Activated CD4-positive, alpha-beta T cell treated with anti-CD3 and anti-CD28 coated beads, Interleukin-2, amount 10 ng/mL, durations not matched to agents 7 days and 5 days (primary cell): ENCODE results near the gene DLGAP5. TPM values are rescaled to one million over a fixed set of nuclear protein-coding genes. Genes with fewer than 3 reads are reported as not detected.

ENCODE experiments used
- CTCF ChIA-PET: fragments of 350-600 bp; sonication (Branson Sonifier 250); formaldehyde crosslinking; loops from one replicate; lab custom pipeline; 2021; ENCODE audit warnings: antibody characterized with exemption; lab: Charles Lee
- POLR2A ChIA-PET: fragments of 350-600 bp; sonication (Branson Sonifier 250); formaldehyde crosslinking; loops from one replicate; lab custom pipeline; 2021; ENCODE audit warnings: antibody characterized with exemption; lab: Charles Lee
- DNase-seq: peaks from one replicate; pipeline ENCODE4 v3.0.0-alpha.2; 2020
- H3K27ac Mint-ChIP-seq: one replicate; pipeline ENCODE4 v1.8.0; 2021; ENCODE audit warnings: mild to moderate bottlenecking, moderate library complexity, mixed read lengths
- H3K27me3 Mint-ChIP-seq: one replicate; pipeline ENCODE4 v1.8.0; 2021; ENCODE audit warnings: mixed read lengths
- H3K36me3 Mint-ChIP-seq: one replicate; pipeline ENCODE4 v1.8.0; 2021; ENCODE audit warnings: low read depth, mixed read lengths
- H3K4me1 Mint-ChIP-seq: one replicate; pipeline ENCODE4 v1.8.0; 2021; ENCODE audit warnings: mixed read lengths
- H3K4me3 Mint-ChIP-seq: one replicate; pipeline ENCODE4 v1.8.0; 2021; ENCODE audit warnings: mild to moderate bottlenecking, moderate library complexity, mixed read lengths
- H3K9me3 Mint-ChIP-seq: one replicate; pipeline ENCODE4 v1.8.0; 2021; ENCODE audit warnings: mixed read lengths
- total RNA-seq, 2 experiments: library from RNA; stranded (reverse); gene quantifications; one replicate each; pipeline ENCODE4 v1.2.3, GENCODE V29; 2021

Gene DLGAP5
- total RNA-seq, 2 experiments from 2014 or later: 109 to 117 TPM

GRCh38 chr14:55136885-55137786 is 54.2 kb downstream of the DLGAP5 start:
- DNase-seq: no peak
- Mint-ChIP-seq H3K27me3 (no peaks in the 10 kb centered on the region), H3K27ac (no peak overlapping the region), H3K4me1 (peaks cover 9% of the 10 kb centered on the region), H3K9me3 (no peaks in the 10 kb centered on the region), H3K36me3 (peaks cover 54% of the 10 kb centered on the region), H3K4me3 (no peak overlapping the region)
- CTCF ChIA-PET: interaction anchor here (0.6 to 2.3 kb wide), 4 partner anchors 10 to 248 kb away, joined by 3 to 14 read pairs (median 5); partner anchors contain the start of gene DLGAP5
- POLR2A ChIA-PET: no interaction called here

- CTCF ChIA-PET: interaction anchor here (0.6 to 0.7 kb wide), 2 partner anchors 28 to 200 kb away, joined by 3 read pairs; no protein-coding TSS in a partner anchor
- no peaks in the 10 kb centered on the region for H3K9me3 Mint-ChIP-seq
- H3K4me3 Mint-ChIP-seq: no peak overlapping the region
- peaks cover 54% of the 10 kb centered on the region for H3K36me3 Mint-ChIP-seq
- DNase-seq: no peak
- H3K27me3 Mint-ChIP-seq: no peaks in the 10 kb centered on the region
- peaks cover 13% of the 10 kb centered on the region for H3K4me1 Mint-ChIP-seq
- H3K27ac Mint-ChIP-seq: no peak overlapping the region
- POLR2A ChIA-PET: interaction anchor here (1.1 kb wide), 1 partner anchor 33 kb away, joined by 3 read pairs; no protein-coding TSS in a partner anchor
These were observed 55.1 kb downstream of the DLGAP5 start for GRCh38 chr14:55136241-55136640.

- H3K27me3 Mint-ChIP-seq: peaks cover 10% of the 10 kb centered on the region
- H3K27ac Mint-ChIP-seq: no peak overlapping the region
- ChIA-PET POLR2A (no interaction called here), CTCF (no interaction called here)
- H3K9me3 Mint-ChIP-seq: no peaks in the 10 kb centered on the region
- no peak for DNase-seq
- H3K4me3 Mint-ChIP-seq: no peak overlapping the region
- peaks cover 30% of the 10 kb centered on the region for H3K4me1 Mint-ChIP-seq
- H3K36me3 Mint-ChIP-seq: peaks cover 32% of the 10 kb centered on the region
These were observed 58.0 kb downstream of the DLGAP5 start for GRCh38 chr14:55133416-55133815.

GRCh38 chr14:55131370-55132137 is 59.8 kb downstream of the DLGAP5 start:
- H3K9me3 Mint-ChIP-seq: no peaks in the 10 kb centered on the region
- peaks cover 27% of the 10 kb centered on the region for H3K36me3 Mint-ChIP-seq
- CTCF ChIA-PET: interaction anchor here (0.6 to 1.8 kb wide), 8 partner anchors 11 to 80 kb away, joined by 3 to 6 read pairs (median 3); partner anchors contain the start of gene MAPK1IP1L
- H3K4me1 Mint-ChIP-seq: peaks cover 35% of the 10 kb centered on the region
- POLR2A ChIA-PET: interaction anchor here (0.6 kb wide), 1 partner anchor 29 kb away, joined by 6 read pairs; no protein-coding TSS in a partner anchor
- no peak for DNase-seq
- peaks cover 27% of the 10 kb centered on the region for H3K27me3 Mint-ChIP-seq
- H3K27ac Mint-ChIP-seq: peak overlapping the region; percentile 43
- H3K4me3 Mint-ChIP-seq: peak overlapping the region; percentile 21

- ChIA-PET CTCF (interaction anchor here (1.2 kb wide), 2 partner anchors 31 to 41 kb away, joined by 3 to 6 read pairs; no protein-coding TSS in a partner anchor), POLR2A (no interaction called here)
- Mint-ChIP-seq H3K27ac (peak overlapping the region; percentile 19), H3K4me1 (peaks cover 49% of the 10 kb centered on the region), H3K27me3 (peaks cover 35% of the 10 kb centered on the region), H3K4me3 (peak overlapping the region; percentile 67), H3K36me3 (peaks cover 27% of the 10 kb centered on the region), H3K9me3 (no peaks in the 10 kb centered on the region)
- no peak for DNase-seq
These were observed 61.2 kb downstream of the DLGAP5 start for GRCh38 chr14:55130196-55130550.

GRCh38 chr14:55129428-55130195 is 61.8 kb downstream of the DLGAP5 start:
- Mint-ChIP-seq H3K27ac (peak overlapping the region; percentile 66), H3K27me3 (peaks cover 35% of the 10 kb centered on the region), H3K4me3 (peak overlapping the region; percentile 67), H3K36me3 (peaks cover 27% of the 10 kb centered on the region), H3K4me1 (peaks cover 55% of the 10 kb centered on the region), H3K9me3 (no peaks in the 10 kb centered on the region)
- ChIA-PET POLR2A (no interaction called here), CTCF (interaction anchor here (1.0 to 1.2 kb wide), 5 partner anchors 15 to 42 kb away, joined by 3 to 6 read pairs (median 3); no protein-coding TSS in a partner anchor)
- peak; percentile 38 for DNase-seq

- DNase-seq: peak; percentile 37
- H3K27me3 Mint-ChIP-seq: peaks cover 35% of the 10 kb centered on the region
- CTCF ChIA-PET: interaction anchor here (1.0 to 1.1 kb wide), 3 partner anchors 14 to 42 kb away, joined by 3 to 4 read pairs (median 3); no protein-coding TSS in a partner anchor
- POLR2A ChIA-PET: no interaction called here
- H3K4me3 Mint-ChIP-seq: peak within 1 kb of the TSS; percentile 76
- no peaks in the 10 kb centered on the region for H3K9me3 Mint-ChIP-seq
- H3K36me3 Mint-ChIP-seq: peaks cover 23% of the 10 kb centered on the region
- peaks cover 58% of the 10 kb centered on the region for H3K4me1 Mint-ChIP-seq
- H3K27ac Mint-ChIP-seq: peak within 1 kb of the TSS; percentile 69
These were observed 62.3 kb downstream of the DLGAP5 start, which contains the start of gene LGALS3 for GRCh38 chr14:55129086-55129427. TSS of gene LGALS3 (plus strand) at chr14:55129252. CDS start at chr14:55137374, 8,122 bp downstream.

- no peak for DNase-seq
- Mint-ChIP-seq H3K4me3 (peak overlapping the region; percentile 76), H3K27ac (peak overlapping the region; percentile 69), H3K9me3 (no peaks in the 10 kb centered on the region), H3K4me1 (peaks cover 59% of the 10 kb centered on the region), H3K27me3 (peaks cover 38% of the 10 kb centered on the region), H3K36me3 (peaks cover 18% of the 10 kb centered on the region)
- ChIA-PET CTCF (interaction anchor here (1.0 to 1.1 kb wide), 3 partner anchors 14 to 41 kb away, joined by 3 to 4 read pairs (median 3); no protein-coding TSS in a partner anchor), POLR2A (no interaction called here)
These were observed 62.8 kb downstream of the DLGAP5 start for GRCh38 chr14:55128386-55129085.

- peaks cover 38% of the 10 kb centered on the region for H3K27me3 Mint-ChIP-seq
- peaks cover 18% of the 10 kb centered on the region for H3K36me3 Mint-ChIP-seq
- no peak overlapping the region for H3K27ac Mint-ChIP-seq
- ChIA-PET CTCF (interaction anchor here (1.0 to 1.3 kb wide), 2 partner anchors 13 to 76 kb away, joined by 3 read pairs; partner anchors contain the start of gene MAPK1IP1L), POLR2A (no interaction called here)
- H3K4me3 Mint-ChIP-seq: no peak overlapping the region
- no peak for DNase-seq
- no peaks in the 10 kb centered on the region for H3K9me3 Mint-ChIP-seq
- peaks cover 58% of the 10 kb centered on the region for H3K4me1 Mint-ChIP-seq
These were observed 63.9 kb downstream of the DLGAP5 start for GRCh38 chr14:55127460-55127951.

GRCh38 chr14:55126932-55127459 is 64.4 kb downstream of the DLGAP5 start:
- DNase-seq: no peak
- Mint-ChIP-seq H3K27ac (no peak overlapping the region), H3K27me3 (peaks cover 38% of the 10 kb centered on the region), H3K36me3 (peaks cover 12% of the 10 kb centered on the region), H3K4me3 (no peak overlapping the region), H3K9me3 (no peaks in the 10 kb centered on the region), H3K4me1 (peaks cover 55% of the 10 kb centered on the region)
- CTCF ChIA-PET: interaction anchor here (1.0 to 1.3 kb wide), 2 partner anchors 12 to 75 kb away, joined by 3 read pairs; partner anchors contain the start of gene MAPK1IP1L
- POLR2A ChIA-PET: no interaction called here

GRCh38 chr14:55126034-55126433 is 65.4 kb downstream of the DLGAP5 start:
- Mint-ChIP-seq H3K36me3 (peaks cover 5% of the 10 kb centered on the region), H3K27ac (peak overlapping the region; percentile 55), H3K9me3 (no peaks in the 10 kb centered on the region), H3K4me3 (no peak overlapping the region), H3K27me3 (peaks cover 38% of the 10 kb centered on the region), H3K4me1 (peaks cover 47% of the 10 kb centered on the region)
- POLR2A ChIA-PET: no interaction called here
- CTCF ChIA-PET: interaction anchor here (1.1 to 2.6 kb wide), 4 partner anchors 11 to 31 kb away, joined by 4 to 11 read pairs (median 4); no protein-coding TSS in a partner anchor
- DNase-seq: no peak
